ENCODE measurements around the gene OR2V2. TPM values are rescaled to one million over a fixed set of nuclear protein-coding genes. Genes with fewer than 3 reads are reported as not detected.

OR2V2 gene
- total RNA-seq, 1 donor from 2014 or later = not detected

DNA sequence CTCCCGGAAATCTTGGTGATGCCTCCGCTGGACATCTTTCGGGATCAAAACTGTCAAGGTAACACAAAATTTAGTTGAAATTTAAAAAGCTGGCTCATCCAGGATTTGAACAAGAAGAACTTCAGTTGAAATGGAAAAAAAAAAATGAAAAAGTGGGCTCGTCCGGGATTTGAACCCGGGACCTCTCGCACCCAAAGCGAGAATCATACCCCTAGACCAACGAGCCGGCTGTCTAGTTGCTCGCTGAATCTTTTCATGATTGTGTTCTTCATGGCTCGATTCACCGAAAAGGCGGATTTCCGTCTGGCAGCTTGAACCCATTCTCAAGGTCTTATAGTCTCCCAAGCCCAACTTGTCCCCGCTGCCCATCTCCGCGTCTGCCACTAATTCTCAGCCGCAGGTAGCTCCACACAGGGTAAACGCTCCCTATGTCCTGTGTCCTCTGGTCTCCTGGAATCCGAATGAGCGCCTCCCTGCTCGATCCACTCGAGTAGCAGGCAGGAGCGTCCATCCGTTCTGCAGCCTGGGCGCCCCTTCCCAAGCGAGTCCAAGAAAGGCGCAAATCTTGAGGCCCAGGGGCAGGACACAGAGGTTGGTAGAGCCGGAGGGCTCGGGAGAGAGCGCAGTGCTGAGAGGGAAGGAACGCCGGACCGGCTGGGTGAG, 41.4 kb downstream of the OR2V2 start:
- intact Hi-C loops (cut with micrococcal nuclease) = loop anchor here (2.0 to 10.0 kb wide), 3 partner anchors 16 to 384 kb away; partner anchors contain the start of genes MGAT1 and ZFP62

DNA sequence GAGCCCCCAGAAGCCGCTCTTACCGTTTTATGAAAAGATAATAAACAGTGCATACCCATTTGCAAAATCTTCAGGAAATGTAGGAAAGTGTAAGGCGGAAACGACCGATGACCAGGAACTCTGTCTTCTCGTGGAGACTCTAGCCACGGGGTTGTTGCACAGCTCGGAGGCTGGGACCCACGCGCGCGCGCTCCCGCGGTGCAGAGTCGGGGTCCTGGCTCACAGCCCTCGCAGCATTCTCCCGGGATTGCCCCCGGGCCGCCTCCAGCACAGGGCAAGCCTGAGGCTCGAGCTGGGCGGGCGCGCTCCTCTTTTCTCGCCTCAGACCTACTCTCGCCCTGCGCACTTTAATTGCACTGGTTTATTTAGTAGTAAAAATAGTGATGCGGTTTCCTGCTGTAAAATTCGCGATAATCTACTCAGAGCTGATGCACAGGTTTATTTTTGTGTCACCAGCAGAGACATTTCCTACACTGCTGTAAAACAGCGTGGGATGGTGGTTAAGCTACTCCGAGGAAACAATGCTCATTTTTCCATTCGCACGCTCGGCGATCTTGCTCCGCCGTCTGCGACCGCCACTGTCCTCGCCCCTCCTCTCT, 42.1 kb downstream of the OR2V2 start:
- intact Hi-C loops (cut with micrococcal nuclease) = loop anchor here (2.0 to 10.0 kb wide), 3 partner anchors 17 to 385 kb away; partner anchors contain the start of genes MGAT1 and ZFP62

DNA sequence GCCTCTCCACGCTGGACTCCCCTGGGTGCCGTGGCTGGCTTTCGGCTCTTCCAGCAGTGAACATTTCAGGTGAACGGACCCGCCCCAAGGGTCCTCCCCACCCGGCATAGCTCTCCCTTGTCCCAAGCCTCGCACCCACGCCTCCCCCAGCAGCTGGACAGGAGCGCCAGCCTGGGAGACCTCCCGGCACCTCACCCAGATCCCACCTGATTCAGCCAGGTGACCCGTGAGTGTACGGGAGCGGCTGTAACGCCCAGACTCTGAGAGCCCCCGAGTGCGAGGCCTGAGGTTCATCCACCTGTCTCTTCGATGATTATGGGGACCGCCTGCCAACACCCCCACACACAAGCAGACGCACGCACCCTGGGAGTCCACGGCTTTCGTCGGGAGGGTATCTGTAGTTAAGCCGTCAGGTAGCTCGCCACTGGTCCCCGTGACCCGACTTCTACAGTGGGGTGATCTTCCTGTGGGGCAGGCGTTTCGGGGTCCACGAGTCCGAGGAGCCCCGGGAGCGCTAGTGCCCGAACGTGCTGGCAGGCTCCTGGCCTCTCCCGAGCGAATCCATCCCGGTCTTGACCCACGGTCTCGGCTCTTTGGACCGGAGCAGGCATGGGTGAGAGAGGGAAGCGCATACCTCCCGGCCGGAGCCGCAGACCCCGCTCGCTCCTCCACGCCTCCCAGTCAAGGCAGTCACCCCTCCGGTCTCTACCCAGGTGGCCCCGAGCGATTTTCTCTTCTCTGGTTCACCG, 42.8 kb downstream of the OR2V2 start:
- intact Hi-C loops (cut with micrococcal nuclease) = loop anchor here (2.0 to 10.0 kb wide), 4 partner anchors 17 to 385 kb away; partner anchors contain the start of genes MGAT1 and ZFP62

DNA sequence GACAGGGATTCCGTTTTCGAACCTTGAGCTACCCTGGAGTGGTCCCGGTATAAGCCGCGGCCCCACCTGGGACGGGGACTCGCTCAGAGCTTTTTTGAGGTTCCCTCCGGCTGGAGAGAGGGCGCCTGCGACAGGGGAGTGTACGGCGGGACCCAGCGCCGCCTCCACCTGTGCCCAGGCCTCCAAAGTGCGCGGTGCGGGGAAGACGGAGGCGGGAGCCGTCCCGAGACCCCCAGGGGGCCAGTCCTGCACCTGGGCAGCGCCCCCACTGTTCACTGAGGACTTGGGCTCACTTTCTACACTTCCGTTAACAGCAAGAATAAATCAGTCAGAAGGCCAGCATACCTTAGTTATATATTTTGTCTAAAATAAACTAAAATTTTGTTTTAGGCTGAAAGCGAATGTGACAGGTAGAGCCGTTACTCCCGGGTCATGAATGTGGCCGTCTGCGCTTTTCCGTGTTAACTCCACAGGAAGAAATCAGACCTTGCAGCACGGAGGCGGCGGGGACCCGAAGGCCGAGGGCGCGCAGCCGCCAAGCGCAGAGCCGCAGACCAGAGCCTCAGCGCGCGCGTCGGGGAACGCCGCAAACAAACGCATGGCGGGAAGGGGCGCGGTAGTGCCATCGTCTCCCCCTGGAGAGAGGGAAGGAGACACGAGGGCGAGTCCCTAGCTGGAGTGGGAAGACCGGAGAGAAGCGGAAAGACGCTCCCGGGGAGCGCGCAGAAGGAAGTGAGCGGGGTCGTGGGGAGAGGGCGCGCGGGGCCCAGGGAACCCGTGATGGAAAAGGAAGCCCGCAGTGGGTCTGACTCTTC, 43.5 kb downstream of the OR2V2 start:
- intact Hi-C loops (cut with micrococcal nuclease) = loop anchor here (1.0 to 2.0 kb wide), 6 partner anchors 16 to 70 kb away; partner anchors contain the start of gene TRIM52

DNA sequence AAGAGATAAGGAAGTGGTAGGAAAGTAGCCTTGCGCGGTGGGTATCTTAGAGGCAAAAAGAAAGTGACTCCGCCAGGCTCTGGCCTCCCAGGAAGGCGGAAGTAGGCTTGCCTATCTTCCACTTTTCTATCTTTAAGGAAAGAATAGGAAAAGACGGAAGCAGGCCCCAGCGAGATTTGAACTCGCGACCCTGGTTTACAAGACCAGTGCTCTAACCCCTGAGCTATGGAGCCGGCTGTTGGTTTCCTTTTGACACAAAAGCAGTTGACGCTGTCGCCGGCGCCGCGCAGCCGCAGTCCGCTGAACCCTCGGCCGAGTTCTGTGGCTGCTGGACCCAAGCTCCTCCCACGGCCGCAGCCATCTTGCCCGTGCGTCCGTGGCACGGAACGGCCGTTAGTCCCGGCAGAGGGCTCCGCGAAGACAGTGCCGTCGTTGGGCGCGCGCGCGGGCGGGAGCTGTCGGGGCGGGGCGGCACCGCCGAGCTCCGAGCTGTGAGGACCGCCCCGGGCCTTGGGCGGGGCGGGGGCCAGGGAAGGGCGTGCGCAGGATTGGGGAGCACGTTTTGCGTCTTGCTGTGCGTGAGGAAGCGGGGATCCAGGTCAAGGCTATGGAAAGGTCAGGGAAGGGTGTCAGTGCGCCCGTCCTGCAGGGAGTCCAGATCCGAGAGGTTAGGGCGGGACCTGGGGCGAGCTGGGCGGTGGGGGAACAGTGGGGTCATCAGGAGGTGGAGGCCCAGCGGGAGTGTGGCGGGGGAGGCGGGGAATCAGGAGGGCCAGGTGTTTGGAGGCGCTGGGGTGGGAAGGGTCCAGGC, 44.3 kb downstream of the OR2V2 start:
- intact Hi-C loops (cut with micrococcal nuclease) = loop anchor here (1.0 to 2.0 kb wide), 6 partner anchors 16 to 70 kb away; partner anchors contain the start of gene TRIM52

DNA sequence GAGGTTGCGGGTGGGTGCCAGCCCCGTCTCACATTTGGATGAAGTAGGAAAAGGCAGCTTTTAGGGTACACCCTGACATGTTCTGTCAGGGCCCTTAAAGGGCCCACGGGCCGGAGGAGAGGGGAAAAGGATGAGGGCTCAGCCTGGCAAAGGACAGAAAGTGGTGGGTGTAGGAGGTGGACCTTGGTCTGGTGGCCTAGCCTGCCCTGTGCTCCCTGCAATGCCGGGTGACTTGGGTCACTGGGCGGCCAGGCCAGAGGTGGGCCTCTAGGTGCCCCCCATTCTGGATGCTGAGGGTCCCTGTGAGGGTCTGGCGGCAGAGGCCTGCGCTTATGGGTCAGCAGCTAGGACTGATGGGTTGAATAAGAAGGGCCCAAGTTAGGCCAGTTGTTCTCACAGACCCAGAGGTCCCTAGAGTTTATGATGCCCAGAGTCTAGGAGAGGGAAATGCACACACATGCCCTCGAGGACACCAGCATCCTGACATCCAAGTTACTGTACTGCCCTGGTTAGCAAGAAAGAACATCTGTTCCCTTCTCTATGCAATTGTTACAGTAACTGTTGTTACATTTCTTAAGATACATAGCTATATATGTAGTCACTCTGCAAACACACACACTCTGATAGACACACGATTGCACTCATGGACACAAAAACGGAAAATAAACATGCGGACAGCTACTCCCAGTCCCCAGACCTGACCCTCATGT, 45.1 kb downstream of the OR2V2 start:
- intact Hi-C loops (cut with micrococcal nuclease) = no loop called here

DNA sequence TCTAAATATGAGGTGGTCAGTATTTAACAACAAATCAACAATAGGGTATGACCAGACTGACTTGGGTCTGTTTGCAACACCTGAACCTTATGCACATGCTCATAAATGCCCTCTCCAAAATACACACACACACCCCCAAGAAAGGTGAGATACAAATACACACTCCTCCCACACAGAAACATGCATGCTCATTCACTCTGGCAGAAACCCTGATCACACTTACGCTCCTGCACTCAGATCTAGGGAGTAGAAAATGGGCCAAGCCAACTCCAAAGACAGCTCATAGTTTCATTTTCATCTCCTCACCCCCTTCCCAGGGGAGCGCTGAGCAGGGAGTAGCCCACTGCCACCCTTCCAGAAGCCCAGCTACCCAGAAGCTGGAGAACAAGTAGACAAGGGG, 46.3 kb downstream of the OR2V2 start:
- intact Hi-C loops (cut with micrococcal nuclease) = no loop called here

DNA sequence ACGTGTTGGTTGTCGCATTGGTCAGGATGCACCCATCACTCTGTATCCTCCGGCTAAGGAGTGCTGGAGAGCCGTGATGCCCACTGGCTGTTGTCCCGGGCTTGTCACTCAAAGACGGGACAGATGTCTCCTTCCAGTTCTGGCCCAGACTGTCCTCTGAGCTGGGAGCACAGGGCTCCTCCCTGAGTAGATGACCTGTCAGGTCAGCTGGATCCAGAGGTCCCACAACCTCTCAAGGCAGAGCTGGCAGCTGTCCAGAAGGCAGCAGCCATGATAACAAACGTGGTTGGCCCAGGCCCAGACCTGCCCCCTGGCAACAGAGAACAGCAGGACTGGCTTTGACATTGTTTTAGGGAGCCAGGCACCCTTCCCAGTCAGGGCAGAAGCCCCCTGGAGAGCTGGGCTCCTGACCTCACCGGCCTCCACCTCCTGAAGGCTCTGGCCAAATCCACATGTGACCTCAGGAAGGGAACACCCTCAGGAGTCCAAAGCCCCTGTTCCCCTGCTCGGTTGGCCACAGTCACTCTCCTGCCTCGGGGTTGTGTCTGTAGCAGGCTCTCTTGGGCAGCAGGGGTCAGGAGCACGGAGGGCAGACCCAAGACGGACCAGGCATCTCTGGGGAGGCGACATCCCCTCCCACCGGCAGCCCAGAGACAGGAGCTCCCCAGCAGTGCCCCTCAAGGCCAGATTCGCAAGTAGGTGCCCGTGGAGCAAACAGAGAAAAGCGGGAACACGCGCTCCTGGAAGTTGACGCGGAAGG, 47.3 kb downstream of the OR2V2 start:
- intact Hi-C loops (cut with micrococcal nuclease) = no loop called here

DNA sequence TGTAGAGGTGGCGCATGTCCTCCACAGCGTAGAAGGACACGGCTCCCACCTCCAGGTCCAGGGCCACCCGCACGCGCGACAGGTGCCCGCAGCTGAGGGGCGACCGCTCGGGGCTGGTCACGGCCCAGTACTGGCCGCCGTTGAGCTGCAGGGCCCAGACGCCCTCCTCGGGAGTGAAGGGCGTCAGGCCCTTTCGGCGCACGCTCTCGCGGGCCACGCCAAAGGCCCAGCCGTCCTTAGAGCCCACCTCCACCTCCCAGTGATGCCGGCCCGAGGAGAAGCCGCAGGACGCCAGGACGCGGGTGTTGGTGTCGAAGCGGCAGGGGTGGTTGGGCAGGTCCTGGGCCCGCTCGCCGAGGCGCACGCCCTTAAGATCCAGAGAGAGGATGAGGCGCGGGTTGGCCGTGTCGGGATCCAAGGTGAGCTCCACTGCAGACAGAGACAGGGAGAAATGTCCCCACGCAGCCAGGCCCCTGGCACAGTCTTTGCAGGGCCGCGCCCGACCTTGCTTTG, 47.9 kb downstream of the OR2V2 start:
- intact Hi-C loops (cut with micrococcal nuclease) = no loop called here

DNA sequence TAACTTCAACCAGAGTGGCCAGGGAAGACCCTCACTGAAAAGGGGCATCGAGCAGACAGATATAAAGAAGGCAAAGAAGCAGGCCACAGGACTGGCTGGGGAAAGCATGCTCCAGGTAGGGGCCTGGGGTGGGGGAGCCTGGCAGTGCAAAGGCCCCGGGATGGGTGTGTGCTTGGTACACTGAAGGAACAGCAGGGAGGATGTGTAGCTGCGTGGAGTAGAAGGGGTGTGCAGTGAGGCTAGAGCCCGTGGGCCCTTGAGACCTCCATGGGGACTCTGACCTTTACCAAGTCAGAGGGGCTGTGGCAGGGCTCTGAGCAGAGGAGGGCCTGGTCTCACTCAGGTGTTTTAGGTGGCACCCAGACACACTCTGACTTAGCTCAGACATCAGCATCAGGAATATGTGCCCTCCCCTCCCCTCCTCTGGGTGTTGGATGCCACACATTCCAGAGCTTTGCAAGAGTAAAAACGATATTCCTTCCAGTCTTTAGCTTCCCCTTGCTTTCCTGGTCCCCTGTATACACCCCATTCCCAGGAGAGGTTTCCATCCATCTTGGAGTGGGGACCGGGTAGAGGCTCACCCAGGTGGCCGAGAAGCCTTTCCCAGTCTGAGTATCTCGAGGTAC, 50.1 kb downstream of the OR2V2 start:
- intact Hi-C loops (cut with micrococcal nuclease) = no loop called here

DNA sequence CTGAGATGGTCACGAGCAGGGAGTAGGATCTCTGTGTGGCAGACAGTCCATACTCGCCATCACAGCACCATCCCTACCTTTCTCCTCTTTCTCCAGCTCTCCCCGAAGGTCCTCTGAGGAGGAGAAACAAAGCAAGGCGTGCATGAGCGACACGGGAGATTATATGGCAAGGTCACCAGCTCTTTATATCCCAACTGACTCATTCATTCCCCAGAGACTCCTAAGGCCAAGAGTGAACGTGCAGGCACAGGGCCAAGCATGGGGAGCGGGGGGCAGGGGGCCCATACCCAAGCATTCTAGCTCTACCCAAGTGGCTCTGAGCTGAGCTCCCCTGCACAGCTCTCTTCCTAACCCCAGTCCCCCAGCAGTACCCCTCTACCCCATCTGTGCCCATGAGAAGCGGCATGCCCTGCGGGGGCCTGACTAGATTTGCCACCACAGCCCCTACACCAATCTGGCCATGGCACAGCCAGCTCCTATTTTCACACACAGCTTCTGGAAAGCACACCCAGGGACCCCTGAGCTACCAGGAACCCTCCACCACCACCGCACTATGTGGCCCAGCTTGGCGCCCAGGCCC, 50.8 kb downstream of the OR2V2 start:
- intact Hi-C loops (cut with micrococcal nuclease) = no loop called here

DNA sequence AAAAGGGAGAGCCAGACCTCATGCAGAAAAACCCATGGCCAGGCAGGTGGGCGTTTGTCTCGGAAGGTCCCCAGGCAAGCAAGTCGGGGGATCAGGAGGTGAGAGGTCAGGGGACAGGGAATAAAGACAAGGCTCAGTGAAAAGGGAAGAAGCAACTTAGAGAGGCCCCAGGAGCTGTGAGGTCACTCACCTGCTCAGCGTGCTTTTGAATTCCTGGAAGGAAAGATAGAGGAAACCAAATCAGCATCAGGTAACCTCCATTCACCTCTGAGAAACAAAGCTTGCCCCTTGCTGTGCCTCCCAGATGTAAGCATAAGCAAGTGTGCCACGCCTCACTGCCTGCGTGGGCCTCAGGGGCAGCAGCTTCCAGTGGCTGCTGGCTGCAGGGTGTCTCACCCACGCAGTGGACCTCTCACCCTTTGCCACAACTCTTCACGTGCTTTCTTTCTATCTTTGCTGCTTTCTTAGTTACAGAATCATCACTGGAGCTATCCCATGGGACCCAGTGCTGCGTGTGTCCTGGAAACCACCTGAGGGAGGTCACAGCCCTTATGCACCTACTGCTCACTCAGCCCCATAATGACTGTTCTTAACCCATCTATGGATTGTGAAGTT, 51.6 kb downstream of the OR2V2 start:
- intact Hi-C loops (cut with micrococcal nuclease) = no loop called here

DNA sequence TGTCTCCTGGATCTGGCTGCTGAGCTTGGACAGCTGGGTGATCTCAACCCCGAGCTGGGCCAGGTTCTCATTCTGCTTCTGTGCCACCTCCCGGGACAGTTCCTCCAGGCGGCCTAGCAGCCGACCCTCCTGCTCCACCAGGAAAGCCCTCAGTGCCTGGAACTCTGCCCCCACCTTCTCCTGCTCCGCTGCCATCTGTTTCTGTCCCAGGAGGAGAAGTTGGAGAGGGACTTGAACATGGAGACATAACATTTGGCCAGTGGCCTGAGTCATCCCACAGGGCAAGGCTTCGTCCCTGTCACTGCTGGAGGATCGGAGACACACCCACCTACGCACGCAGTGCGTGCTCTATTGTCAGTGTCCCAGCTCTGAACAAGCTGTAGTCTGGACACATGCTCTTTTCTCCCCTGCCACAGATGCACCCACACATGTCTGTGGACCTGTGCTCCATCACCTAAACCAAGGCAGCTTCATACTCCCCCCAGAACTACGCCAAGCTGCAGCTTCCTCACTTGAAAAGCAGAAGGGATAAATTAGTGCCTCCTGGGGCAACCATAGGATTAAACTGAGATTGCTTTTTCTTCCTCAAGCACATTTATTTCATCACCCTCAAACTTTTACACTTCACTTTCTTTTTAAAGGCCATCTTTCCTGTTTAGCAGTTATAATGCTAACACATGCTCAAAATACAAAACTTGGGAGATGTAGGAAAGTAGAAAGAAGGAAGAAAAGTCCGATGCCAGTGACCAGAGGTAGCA, 52.7 kb downstream of the OR2V2 start:
- intact Hi-C loops (cut with micrococcal nuclease) = no loop called here

DNA sequence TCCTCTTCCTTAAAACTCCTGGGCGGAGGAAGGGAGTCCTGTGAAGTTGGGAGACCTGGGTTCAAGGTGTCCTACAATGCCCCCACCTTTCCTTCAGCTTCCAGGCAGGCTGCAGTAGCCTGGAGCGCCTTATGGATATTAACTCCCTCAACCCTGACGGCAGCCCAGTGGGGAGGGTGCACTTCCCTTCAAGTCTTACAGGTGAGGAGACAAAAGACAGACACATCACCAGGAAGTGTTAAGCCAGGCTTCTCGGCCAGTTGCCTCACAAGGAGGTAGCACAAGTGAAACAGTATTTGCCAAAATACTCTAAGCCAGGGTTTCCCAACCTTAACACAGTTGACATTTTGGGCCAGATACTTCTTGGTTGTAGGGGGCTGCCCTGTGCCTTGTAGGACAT, 53.4 kb downstream of the OR2V2 start:
- intact Hi-C loops (cut with micrococcal nuclease) = no loop called here

DNA sequence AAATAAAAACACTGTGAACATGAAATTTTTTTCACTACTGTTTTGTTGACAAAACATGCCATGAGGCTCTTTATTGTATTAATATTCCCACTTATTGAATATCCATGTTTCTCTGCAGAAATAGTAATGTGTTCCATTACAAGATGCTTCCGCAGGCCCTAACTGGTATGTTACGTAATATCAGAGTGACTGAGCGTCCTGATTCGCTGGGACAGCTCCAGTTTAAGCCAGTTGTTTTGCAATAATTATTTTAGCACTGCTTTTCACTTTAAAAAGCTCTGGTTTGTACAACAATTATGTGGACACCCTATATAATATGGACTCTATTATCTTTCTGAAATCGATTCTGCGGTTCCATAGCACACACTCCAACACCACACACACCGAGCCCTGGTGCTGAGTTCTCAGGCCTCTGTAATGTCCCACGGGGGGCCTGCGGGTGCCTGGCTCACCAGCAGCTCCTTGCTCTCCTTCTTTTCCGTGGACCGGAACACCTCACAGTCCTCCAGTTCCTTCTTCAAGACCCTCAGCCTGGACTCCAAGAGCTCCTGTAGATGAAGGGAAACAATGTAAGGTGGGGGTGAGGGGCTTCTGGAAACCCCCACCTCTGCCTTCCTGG, 55.8 kb downstream of the OR2V2 start:
- intact Hi-C loops (cut with micrococcal nuclease) = no loop called here

DNA sequence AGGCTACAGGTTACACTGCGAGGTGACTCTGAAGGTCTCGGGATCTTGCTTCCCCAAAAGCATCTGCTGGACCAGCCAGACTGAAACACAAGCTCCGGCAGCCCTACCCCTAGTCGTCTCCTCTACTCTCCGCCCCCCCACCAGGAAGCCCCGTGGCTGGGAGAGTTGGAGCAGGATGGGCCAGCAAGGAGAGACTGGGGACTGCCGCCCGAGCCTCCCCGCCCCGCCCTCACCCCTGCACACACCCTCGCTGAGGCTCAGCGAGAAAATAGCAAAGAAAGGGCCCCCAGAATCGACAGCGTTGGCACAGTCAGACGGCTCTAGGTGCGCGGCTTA, 56.4 kb downstream of the OR2V2 start:
- intact Hi-C loops (cut with micrococcal nuclease) = no loop called here
